Retina (tissue), 1 donor: ENCODE measurements around the gene CYP27B1.
A peak's percentile ranks its signal among the peaks of the same experiment; 100 is the strongest.

Source experiments
- DNase-seq: peaks from one replicate; pipeline ENCODE4 v3.0.0-alpha.2; 2016

CYP27B1 gene

DNA sequence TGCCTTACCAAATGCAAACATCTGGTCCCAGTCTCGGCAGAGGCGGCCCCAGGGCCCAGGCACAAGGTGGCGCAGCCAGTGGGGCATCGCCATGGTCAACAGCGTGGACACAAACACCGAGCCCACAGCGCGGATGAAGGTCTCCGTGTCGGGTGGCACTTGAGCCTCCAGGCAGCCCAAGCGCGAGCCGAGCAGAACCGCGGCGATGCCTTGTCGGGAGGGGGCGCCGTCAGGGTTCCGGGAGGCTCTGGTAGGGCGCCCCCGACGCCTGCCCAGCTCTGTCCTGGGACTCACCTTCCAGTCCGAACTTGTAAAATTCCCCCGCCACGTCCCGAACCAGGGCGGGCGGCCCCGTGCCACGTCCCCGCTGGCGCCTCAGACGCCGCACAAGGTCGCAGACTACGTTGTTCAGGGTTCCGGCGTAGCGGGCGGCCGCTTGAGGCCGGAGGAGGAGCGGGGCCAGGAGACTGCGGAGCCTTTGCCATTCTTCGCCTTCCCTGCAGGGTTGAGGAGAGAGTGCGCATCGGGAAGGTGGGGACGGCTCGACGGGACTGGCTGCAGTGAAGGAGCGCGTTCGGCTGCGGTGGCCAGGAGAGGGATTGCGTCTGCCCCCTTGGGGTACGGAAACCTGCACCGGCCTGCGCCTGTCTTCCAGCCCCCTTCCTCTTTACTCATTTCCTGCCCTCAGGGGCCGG lies 1.7 kb downstream of the CYP27B1 start:
- DNase-seq = peak; percentile 73

DNA sequence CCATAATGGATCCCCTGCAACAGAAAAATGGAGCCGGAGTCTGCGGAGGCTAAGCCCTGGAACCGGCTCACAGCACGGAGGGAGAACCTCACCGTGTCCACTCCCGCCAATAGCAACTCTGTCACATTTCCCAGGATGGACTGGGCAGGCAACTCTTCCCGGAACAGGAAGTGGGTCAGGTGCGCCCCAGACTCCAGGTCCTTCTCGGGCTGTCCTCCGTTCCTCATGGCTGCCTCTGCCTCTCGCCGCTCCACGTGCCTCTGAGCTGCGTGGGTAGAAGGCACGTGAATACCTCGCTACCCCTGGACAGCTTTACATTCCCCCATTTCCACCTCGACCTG lies 2.2 kb downstream of the CYP27B1 start:
- no peak for DNase-seq

DNA sequence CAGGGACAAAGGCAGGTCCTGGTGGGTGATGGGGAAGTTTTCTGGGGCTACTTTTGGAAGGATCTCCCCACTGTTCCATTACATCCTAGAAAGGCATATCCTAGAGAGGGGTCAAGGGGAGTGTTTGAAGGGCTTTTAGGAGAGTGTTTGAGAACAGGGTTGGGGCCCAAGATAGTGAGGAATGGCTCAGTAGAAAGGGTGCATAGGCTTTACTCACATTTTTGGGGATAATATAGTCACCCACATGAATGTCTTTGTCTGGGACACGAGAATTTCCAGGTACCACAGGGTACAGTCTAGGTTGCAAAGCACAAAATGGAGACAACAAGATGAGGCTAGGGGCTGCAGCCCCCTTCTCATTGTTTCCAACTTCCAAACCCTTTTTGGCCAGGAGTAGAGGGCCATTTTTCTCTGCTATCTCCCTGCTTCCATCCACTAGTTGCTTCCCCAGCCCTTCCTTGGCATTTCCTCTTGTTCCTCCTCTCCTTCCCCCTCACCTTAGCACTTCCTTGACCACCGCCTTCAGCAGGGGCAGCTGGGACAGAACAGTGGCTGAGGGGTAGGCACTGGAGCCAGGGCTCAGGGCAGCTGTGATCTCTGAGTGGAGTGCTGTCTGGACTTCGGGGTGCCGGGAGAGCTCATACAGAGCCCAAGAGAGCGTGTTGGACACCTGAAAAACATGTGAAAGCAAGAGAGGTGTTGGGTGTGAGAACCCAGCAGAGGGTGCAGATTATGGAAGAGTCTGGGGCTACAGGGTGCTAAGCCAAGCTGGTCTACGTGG lies 2.8 kb downstream of the CYP27B1 start:
- DNase-seq = no peak

DNA sequence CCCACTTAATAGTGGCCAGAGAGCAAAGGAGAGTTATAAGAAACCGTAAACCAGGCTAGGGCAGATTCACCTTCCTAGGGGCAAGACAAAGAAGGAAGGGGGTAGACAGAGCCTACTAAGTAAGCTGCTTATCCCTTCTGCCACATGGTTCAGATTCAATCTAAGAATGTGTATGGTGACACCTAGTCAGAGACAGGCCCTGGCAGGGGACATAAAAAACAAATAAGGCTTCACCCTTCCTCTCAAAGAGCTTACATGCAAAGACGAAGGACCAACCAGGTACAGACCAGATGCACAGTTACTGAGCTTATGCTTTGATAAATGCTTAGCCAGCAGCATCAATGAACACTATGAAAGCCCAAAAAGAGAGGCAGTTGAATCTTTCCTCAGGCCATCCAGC lies 4.4 kb downstream of the CYP27B1 start:
- DNase-seq = no peak

DNA sequence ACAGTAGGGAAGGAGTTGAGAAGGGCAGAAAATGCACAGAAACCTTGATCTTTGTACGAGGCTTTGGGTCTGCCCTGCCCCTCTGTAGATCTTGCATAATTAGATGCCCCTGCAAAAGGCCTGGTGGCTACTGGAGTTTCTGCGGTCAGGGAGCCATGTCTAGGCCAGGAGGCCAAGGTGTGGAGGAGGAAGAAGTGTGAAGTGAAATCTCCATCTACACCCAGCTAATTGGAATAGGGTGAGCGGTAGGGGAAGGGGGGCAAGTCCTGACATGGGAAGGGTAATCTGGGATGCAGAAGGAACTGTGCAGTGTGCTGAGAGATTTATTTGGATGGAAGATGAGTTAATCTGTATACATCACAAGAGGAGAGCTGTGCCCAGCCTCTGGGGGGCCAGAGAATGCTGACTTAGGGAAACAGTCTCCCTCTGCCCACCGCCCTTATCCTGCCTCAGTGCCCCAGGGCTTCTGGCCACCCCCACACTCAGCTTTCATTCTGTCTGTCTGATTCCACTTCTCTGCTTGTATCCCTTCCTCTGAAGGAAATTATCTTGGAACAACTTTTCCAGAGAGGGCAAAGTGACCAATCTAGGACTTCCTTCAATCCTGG lies 5.4 kb downstream of the CYP27B1 start:
- DNase-seq = no peak

DNA sequence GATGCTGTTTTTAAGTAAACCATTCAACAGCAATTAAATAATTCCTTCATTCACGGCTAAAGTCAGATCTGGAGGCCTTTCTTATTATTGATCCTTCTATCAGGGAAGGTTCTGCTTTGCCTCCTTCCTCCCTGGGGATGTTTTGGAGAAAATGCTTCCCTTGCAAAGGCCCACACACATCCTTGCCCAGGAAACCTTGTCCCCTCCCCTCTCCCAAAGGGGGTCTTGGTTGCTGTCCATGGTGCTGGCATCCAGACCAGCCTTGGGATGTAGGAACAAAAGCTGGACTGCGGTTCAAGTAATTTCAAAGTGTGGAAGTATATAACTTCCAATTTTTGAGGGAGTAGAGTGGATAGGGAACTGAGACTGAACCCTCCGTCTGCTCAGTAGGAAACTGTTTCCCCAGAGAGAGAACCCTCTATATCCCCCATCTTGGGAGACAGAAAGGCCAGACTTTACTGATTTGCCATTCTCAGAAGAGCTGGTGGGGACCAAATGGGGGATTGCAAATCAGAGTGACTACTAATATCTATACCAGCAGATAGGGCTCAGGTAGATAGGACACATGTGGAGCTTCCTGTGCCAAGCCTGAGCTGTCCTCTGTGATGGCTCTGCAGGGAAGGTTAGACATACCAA lies 6.4 kb downstream of the CYP27B1 start:
- DNase-seq = no peak

DNA sequence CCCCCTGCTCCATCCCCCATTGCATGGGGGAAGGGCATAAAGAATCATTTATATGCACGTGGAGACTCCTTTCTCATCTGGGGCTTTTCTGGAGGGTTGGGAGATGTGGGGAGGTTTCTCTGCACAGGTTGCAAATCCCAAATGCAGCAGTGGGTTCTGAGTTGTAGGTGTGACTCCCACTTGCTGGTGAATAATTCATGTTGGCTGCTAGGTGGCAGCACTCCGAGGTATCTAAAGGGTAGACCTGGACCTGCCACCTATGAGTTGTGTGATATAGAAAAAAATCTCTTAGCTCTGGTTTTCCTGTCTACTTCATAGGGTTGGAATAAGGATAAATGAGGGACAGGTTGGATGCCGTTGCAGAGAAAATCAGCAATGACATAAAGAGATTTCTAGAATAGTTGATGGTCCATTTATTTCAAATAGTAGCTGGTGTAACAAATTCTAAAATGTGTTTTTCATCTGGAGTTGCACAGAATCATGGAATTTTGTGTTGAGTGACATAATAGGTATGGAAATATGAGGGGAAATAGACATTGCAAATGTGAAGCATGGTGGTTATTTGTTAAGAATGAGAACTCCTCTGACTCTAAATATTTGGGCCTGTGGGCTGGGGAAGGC lies 7.4 kb downstream of the CYP27B1 start:
- DNase-seq = no peak

DNA sequence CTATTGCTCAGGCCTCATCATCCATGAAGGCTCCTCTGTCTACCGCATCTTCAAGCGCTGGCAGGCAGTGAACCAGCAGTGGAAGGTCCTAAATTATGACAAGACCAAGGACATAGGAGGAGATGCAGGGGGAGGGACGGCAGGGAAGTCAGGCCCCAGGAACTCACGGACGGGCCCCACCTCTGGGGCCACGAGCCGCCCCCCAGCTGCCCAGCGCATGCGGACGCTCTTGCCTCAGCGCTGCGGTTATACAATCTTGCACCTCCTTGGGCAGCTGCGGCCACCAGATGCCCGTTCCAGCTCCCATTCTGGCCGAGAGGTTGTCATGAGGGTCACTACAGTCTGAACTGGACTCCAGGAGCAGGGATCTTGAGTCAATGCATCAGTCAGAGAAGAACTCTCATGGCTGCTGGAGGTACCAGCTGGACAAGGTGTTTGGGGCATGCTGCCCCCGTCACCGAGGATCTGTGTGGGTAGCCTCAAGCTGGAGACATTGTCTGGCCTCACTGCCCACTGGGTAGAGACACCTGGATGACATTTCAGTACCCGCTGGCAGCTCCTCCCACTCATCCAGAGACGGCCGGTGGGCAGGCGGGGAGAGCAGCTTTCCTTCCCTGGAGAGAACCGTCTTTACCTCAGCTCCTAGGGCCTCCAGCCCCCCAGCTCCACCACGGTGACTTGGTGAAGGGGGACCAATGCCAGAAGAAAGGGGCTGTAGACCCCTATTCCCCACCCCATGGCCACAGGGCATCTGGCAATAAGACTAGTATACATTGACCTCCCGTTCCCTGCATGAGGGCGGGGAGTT lies 8.1 kb downstream of the CYP27B1 start:
- no peak for DNase-seq

DNA sequence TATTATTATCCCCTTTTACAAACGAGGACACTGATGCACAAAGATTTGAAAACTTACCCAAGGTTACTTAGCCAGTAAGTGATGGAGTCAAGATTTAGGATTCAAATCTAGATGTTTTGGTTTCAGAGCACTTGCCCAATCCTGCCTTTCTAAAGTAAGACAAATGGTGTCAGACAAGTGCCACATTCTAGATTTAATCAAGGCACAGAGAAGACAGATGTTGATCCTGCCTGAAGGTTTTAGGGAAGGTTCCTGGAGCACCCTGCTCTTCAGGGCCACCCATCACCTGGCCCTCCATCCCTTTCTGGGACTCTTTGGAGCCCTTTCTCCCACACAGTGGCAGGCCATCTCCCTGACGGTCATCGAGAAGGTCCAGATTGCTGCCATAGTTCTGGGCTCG lies 9.1 kb downstream of the CYP27B1 start:
- DNase-seq = no peak

DNA sequence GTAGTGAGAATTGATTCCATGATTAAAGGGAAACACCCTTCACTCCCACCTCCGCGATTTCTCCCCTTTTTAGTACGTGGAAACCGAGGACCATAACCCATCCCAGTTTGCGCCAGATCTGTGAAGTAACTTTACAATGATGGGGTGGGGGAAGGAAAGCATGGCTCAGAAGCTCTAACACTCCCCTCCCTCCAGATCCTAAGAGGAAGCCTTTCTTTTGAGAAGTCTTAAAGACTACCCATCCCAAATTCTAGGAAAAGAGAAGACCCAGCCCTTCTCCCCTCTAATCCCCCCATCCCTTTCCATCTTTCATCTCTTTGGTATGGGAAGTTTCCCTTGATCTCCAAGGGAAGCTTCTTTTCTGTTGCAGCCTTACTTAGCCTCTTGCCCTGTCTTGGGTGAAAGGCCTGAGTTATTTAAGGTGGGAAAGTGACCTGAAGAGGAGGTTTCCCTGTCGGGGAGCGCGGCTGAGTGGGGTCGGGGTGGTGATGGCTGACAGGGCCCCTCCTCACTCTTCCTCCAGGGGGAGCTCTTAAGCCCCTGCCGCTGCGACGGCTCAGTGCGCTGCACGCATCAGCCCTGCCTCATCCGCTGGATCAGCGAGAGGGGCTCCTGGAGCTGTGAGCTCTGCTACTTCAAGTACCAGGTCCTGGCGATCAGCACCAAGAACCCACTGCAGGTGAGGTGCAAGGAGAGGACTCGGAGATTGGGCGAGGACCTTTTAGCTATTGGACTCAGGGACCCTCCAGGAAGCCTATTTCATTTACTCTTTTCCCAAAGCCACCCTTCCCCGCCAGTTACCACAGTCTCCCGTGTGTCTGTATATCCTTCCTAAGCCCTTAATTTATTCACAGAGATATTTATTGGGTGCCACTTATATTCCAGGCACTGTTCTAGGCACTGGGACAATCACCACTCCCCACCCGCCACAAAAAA lies 10.2 kb downstream of the CYP27B1 start:
- peak; percentile 61 for DNase-seq

DNA sequence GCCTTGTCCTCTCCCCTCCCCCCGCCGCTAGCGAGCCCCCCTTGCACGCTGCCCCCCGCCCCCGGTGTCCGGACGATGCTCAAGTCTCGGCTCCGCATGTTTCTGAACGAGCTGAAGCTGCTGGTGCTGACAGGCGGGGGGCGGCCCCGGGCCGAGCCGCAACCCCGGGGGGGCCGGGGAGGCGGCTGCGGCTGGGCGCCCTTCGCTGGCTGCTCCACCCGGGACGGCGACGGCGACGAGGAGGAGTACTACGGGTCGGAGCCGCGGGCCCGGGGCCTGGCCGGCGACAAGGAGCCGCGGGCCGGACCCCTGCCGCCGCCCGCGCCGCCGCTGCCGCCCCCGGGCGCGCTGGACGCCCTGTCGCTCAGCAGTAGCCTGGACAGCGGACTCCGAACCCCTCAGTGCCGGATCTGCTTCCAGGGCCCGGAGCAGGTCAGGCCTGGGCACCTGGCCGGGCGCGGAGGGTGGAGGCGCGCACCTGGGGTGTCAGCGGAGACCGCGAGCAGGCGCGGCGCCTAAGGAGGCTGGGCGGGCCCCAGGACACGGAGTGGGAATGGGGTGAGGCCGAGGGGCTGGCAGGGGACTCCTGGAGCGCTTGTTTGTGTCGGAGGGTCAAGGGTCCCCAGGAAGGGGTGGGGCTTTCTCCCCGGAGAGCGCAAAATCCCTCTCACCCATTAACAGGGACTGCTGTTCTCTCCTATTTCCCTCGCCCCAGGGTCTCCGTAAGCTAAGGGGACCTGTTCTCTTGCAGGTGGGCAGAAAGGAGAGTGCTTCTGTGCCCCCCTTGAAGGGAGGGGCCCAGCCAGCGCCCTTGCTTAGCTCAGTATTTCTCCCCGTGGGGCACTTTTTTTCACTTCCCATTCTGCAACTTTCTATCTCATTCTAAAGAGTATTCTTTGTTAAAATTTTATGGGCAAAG lies 11.2 kb downstream of the CYP27B1 start:
- DNase-seq = peak; percentile 57

DNA sequence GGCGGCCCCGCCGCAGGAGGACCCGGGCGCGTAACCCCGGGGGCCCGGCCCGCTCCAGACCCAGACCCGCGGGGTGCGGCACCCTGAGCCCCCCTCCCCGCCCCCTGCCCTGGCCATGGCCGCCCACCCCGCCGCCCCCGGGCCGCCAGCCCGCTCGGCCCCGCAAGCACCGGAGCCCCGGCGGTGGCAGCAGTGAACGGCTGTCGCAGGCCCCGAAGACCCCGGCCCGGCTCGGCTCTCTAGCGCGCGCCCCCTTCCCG lies 11.8 kb downstream of the CYP27B1 start:
- no peak for DNase-seq

DNA sequence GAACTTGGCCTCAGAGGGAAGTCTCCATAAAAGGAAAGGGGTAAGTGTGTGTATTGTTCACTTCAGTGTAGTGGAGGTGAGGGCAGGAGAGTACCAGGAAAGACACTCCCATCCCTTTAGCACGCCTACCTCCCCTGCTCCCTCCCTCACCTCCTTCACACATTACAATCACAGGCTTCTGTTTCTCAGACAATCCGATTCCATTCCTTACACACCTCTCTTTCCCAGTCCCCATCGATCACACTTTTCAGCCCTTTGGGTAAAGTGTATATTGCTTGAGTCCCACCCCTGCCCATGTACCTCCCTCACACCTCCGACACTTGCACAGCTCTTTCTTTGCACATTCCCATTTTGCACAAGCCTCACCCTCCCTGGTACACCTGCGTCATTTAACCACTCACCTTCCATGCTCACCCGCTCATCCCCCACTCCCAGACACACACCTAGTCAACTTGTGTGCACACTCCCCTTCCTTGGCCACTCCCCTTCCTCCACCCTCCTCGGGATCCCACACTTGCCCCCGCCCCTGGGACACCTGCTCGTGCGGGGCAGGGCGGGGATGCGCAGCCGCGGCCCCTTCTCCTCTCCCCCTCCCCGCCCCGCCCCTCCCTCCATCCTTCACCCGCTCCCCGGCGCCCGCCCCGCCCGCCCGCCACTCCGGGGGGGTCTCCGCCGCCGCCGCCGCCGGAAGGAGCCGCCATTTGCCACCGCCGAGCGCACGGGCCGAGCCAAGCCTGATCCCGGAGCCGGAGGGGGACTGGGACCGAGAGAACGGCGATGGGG lies 12.3 kb downstream of the CYP27B1 start, which contains the start of gene MARCHF9:
MARCHF9 (plus strand) TSS at position 693 of the 783 bp plus-strand sequence. CDS start 426 bp downstream, outside the sequence.
- peak; percentile 50 for DNase-seq

DNA sequence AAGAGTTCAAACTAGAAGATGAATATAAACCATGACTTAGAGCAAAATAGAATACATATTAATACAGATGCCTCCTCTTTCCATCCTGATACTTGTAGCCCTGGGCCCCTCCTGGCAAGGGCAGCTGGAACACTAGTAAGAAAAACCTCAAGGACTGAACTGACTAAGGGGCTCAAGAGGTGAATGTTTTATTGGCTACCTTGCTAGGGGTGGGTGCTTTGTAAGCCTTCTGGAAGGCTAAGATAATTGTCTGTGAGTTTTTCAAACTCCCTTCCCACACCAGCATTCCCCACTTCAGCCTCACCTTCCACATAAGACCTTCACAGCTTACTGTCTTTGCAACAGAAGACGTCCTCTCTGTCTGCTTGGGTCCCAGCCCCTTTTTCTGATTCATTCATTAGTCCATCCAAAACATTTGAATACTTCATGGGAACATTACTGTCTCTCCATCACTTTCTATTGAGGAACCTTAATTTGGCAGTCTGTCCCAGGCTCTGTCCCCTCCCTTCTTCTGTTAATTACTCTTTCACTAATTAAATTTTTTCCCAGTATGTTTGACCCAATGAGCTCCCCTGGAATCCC lies 13.0 kb downstream of the CYP27B1 start:
- DNase-seq = no peak

DNA sequence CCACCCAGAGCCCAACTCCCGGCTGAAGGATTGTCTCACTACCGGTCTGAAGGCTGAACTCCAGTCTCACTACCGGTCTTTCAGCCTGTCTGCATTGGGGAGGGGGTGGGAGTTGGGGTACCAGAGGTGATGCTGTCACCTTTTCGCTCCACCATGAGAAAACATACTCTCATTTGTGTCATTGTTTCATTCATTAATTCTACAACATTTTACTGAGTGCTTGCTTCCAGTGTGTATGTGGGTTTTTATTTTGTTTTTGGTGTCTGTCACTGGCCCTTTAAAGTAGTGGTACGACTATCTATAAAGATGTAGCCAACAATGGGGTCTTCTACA lies 14.2 kb downstream of the CYP27B1 start:
- no peak for DNase-seq

DNA sequence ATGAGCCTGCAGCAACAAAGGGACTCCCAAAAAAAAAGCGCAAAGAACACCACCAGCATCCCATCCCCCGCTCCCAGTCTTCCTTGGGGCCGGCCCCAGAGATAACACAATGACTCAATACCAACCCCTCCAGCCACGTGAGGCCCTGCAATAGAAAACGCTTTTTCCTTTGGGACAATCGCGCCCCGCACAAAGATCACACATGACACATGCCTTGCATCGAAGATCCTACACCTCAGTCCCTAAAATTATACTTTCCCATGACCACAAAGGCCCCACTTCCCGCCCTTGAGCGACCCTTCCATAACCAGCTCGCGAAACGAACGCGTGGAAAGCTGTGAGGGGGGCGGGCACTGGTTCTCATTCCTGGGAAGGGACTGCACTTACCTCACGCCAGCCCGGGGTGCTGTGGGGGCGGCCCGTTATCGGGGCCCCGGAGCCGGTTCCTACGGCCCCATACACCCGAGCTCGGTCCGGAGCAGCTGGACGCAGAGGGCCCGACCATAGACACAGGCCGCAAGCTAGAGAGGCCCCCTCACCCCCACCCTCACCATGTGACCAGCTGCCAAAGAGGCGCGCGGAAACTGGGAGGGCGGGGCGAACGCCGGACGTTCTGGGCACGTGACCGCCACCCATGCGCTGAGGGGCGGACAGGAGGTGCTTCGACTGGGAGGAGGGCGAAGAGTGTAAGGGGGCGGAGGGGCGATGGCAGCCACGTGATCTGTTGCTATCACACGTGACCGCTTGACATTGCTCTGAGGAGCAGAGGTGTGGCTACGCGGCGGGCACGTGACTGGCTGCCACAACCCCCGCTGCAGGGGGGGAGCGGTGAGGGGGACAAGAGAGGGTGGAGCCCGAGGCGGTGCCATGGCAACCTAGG lies 14.8 kb downstream of the CYP27B1 start, which contains the start of gene CDK4:
CDK4 (minus strand) TSS at position 523 of the 880 bp plus-strand sequence. CDS start 593 bp downstream, outside the sequence.
- DNase-seq = peak; percentile 99

DNA sequence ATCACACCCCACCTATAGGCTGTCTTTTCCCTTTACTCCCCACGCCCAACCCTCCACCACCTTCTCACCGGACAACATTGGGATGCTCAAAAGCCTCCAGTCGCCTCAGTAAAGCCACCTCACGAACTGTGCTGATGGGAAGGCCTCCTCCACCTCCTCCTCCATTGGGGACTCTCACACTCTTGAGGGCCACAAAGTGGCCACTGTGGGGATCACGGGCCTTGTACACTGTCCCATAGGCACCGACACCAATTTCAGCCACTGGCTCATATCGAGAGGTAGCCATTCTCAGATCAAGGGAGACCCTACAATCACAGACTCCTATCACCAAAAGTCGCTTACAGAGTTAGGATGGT lies 15.5 kb downstream of the CYP27B1 start:
- DNase-seq = no peak
